GM18858 (cell line): ENCODE measurements around the gene DVL3.

Experiments used
- ATAC-seq: cut with Tn5 transposase; IDR thresholded peaks from one replicate; pipeline ENCODE4 v1.9.1; 2021; ENCODE audit not compliant: unreplicated experiment

The DVL3 gene

DNA sequence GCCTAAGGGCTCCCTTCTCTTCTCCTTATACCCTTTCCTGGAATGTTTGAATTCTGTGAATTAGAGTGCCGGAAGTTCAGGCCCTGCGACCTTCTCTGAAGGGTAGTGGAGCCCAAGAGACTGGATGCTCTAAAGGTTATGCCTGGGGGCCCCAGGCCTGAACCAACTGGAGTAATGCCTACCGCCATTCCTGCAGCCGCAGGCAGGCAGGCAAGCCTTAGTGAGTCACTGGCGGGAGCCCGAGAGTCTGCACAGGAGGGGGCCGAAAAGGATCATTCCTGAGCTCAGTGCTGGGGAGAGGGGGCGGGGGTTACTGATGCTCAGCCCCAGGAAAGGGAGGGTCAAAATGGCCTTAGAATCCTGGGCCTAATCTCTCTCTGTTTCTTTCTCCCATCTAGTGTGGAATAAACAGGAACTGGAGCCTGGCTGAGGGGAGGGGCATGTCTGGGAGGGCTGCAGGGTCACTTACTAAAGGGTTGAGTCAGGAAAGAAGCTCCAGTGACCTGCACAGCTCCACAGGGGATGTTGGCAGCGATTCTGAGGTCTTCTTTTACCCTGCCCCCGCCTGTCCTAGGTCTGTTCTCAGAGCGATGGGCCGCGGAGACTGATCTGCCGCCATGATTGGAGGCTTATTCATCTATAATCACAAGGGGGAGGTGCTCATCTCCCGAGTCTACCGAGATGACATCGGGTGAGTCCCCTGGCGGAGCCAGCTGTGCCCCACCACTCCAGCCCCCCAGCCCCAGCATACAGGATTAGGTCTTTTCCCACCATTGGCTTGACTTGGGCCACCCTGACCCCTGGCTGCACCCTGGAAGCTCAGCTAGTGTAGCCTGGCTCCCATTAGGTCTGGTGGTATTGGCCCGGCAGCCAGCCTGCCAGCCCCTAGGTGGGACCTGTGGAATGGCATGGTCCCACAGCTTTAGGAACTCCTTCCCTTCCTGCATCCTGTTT lies 21.5 kb downstream of the DVL3 start:
- ATAC-seq = no peak

DNA sequence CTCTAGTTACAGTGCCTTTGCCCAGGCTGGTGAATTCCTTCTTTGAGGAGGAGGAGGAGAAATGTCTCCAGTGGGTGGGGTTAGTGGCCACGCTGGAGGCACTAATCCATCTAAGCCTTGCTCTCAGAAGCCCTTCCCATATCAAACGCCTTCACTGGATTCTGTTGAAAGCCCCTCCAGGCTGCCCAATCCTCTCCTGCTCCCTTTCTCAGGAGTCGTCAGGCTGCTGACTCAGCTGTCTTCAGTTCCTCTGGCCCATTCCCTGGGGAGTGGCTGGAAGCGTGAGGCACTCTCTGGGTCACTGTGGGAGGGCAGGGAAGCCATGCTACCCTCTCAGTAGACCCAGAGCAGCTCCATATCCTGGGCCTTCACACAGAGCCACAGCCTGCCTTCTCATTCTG lies 22.2 kb downstream of the DVL3 start:
- no peak for ATAC-seq

- ATAC-seq = no peak
Observed at GRCh38 chr3:184177767-184178306, 22.7 kb downstream of the DVL3 start.

DNA sequence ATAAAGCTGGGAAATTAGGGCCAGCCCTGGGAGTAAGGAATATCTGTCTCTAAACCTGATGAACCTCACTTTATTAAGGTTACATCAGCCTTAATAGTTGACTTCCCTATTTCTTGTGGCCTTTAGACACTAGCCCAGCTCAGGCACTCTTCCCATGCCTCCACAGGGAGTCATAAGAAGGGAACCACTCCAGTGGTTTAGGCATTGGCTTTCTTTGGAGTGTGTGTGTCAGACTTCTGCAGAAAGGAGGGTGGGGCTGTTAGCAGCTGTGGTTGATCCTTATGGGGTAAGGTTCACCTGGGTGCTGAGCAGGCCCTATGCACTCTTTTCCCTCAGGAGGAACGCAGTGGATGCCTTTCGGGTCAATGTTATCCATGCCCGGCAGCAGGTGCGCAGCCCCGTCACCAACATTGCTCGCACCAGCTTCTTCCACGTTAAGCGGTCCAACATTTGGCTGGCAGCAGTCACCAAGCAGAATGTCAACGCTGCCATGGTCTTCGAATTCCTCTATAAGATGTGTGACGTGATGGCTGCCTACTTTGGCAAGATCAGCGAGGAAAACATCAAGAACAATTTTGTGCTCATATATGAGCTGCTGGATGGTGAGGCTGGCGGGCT lies 23.5 kb downstream of the DVL3 start:
- no peak for ATAC-seq

GRCh38 chr3:184180165-184180564 lies 25.0 kb downstream of the DVL3 start:
- no peak for ATAC-seq

DNA sequence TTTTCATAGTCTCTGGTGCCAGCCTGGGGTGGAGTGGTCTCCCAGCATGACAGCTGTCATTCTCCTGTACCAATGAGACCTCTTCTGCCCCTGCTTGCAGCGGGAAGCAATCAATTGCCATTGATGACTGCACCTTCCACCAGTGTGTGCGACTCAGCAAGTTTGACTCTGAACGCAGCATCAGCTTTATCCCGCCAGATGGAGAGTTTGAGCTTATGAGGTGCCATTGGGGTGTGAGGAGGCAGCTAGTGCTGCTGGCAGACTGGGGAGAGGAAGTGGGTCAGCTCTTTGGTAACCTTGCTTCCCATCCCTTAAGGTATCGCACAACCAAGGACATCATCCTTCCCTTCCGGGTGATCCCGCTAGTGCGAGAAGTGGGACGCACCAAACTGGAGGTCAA lies 26.4 kb downstream of the DVL3 start:
- ATAC-seq = no peak

DNA sequence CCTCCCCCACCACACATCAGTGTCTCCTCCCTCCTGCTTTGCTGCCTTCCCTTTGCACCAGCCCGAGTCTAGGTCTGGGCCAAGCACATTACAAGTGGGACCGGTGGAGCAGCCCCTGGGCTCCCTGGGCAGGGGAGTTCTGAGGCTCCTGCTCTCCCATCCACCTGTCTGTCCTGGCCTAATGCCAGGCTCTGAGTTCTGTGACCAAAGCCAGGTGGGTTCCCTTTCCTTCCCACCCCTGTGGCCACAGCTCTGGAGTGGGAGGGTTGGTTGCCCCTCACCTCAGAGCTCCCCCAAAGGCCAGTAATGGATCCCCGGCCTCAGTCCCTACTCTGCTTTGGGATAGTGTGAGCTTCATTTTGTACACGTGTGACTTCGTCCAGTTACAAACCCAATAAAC lies 28.5 kb downstream of the DVL3 start:
- ATAC-seq = no peak

DNA sequence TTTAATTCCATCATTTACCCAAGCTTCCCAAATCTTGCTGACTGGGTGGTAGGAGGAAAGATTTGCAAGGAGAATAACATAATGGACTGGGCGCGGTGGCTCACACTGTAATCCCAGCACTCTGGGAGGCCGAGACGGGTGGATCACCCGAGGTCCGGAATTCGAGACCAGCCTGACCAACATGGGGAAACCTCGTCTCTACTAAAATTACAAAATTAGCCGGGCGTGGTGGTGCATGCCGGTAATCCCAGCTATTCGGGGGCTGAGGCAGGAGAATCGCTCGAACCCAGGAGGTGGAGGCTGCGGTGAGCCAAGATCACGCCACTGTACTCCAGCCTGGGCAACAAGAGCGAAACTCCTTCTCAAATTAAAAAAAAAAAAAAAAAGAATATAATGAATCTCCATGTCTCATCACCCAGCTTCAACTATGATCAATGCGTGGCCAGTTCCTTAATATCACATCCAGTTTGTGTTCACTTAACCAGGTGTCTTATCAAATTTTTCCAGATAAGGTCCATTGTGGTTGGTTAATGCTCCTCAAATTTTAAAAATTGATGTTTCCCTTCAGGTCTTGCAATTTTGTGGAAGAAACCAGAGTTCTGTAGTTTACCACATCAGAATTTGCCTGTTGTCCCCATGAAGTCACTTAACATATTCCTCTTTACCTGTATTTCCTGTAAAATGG lies 29.5 kb downstream of the DVL3 start:
- ATAC-seq = no peak

DNA sequence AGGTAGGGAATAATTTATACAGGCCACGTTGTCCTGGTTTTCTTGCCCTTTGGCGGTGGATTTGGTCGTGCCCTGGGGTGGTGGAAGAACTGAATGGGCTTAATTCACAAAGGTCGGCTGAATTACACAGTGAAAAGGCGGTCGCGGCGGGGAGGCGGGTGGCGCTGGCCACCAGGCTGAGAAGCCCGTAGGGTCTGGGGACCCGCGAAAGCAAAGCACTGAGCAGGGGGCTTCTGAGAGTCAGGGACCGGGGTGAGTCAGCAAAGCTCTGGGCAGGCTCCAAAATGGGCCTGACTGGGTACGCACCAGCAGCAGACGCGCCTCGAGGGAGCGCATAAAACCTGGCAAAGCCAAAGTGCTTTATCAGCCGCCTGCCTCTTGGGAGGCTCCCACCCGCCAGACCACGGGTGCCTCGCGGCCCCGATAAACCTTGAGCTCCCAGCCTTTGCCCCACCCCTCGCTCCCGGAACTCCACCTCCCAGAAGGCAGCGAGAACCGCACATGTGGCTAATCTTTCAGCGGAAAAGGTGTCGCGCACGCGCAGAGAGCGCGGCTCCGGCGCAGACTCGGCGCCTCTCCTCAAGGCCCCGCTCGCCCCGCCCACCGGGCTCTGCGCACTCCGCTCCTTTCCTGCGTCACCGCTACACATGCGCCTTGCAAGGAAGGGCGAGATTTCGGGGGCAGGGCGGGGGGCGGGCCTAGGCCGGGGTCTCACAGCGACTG lies 30.4 kb downstream of the DVL3 start:
- ATAC-seq = peak; percentile 84

GRCh38 chr3:184186184-184186901 lies 31.2 kb downstream of the DVL3 start, which contains the start of gene ABCF3:
Gene ABCF3 (plus strand): TSS chr3:184186199. CDS start chr3:184186208, 9 bp downstream.
- no peak for ATAC-seq

GRCh38 chr3:184186902-184187207 lies 31.7 kb downstream of the DVL3 start:
- no peak for ATAC-seq

DNA sequence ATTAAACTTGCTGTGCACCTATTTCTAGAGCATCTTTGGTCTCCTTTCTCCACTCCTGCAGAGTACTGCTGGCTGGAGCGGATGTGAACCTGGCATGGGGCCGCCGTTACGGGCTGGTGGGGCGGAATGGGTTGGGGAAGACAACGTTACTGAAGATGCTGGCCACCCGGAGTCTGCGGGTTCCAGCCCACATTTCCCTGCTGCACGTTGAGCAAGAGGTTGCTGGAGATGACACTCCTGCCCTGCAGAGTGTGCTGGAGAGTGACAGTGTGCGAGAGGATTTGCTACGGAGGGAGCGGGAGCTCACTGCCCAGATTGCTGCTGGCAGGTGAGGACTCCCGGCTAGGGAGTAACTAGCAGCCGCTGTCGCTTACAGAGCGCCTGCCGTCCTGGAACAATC lies 32.9 kb downstream of the DVL3 start:
- ATAC-seq = no peak

DNA sequence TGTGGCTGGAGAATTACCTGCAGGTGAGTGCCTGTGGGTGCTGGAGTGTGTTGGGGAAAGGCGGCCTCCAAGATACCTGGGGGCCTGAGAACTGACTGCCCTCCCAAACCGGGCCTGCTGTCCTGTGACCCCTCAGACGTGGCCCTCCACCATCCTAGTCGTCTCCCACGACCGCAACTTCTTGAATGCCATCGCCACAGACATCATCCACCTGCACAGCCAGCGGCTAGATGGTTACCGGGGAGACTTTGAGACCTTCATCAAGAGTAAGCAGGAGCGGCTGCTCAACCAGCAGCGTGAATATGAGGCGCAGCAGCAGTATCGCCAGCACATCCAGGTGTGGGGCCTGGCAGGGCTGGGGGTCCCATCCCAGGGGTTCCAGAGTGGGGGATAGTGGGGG lies 34.2 kb downstream of the DVL3 start:
- no peak for ATAC-seq

GRCh38 chr3:184192889-184193288 lies 37.7 kb downstream of the DVL3 start:
- no peak for ATAC-seq

DNA sequence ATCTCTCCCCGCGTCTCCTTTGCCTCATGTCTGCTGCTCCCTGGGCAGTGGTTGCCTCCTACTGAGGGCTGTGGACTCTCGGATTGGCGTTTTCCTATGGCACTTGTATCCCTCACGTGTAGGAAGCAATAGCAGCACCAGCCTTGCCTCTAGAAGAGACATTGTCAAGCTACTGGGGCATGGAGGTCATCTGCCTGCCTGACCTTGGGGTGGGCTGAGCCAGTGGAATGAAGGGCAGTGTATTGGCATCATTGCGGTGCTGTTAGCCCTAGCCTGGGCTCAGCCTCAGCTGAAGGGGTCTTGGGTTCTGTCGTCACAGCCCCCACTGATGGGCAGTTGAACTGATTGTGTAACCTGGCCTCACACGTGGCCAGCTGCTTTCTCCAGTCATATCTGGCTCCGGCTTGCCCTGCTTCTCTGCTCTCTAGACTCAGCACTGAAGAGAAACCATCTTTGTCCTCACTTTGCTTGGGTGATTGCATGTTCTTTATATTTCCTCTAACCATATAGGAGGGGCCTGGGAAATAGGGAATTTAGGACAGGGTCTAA lies 38.9 kb downstream of the DVL3 start:
- no peak for ATAC-seq

DNA sequence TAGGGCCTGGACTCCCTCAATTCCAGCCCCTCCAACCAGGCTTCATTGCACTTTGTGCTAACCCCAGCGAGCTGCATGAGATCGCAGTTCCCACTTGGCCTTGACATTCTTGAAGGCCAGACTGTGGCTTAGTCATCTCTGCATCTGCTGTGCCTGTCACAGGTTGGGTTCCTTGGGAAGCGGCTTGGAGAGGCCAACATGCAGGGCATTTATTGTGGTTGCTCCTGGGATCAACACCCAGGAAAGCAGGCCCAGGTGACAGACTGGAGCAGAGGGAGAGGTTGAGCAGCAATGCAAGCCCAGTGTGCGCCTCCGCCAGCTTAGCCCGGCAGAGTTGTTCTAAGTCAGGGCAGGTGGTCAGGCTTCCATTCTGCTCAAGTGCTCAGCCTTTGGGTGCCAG lies 41.4 kb downstream of the DVL3 start:
- no peak for ATAC-seq

- no peak for ATAC-seq
Observed at GRCh38 chr3:184198509-184198908, 43.3 kb downstream of the DVL3 start.

DNA sequence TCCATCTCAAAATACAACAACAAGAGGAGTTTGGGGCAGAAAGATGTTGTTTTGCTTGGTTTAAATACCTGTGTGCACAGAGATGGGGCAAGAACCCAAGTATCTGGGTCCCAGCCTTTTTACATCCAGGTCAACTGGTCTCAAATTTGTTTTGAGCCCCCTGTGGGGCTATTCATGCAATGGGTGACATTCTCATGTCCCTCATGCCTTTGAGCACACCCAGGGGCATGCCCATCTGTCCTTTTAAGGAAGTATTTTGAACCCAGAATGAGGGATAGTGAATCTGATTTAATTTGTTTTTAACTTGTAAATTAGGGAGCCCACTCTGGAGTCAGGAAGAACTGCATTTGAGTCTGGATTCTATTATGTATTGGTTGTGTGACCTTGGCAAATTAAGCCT lies 45.6 kb downstream of the DVL3 start:
- no peak for ATAC-seq

DNA sequence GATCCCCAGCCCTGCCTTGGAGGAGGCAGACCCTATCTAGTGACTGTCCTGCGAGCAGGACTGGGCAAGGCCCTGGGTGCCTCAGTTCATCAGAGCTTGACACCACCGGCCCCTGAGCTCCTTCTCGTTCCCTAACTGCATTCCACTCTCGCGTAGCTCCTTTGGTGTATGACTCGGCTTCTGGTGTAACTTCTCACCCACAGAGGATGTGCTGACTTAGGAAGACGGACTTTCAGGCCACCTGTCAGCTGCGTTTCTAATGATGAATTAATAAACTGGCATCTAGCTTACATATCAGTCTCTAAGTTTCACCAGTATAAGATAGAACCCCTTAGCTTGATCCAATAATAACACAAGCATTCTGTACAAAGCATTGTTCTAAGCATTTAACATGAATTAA lies 48.3 kb downstream of the DVL3 start:
- ATAC-seq = no peak
